Uterus (tissue), 2 donors: Measurements from ENCODE around the gene NINL.

Experiments used
- POLR2A ChIP-seq, 2 donors: fragments of 450-650 bp; IDR thresholded peaks; one replicate each; pipeline ENCODE4 v1.6.1; 2016; ENCODE audit warnings: antibody characterized with exemption in 2 of 2, mild to moderate bottlenecking in 1 of 2, moderate library complexity in 1 of 2
- TF ChIP-seq, protein P1 (sequence below), 4 experiments: fragments of 200-600 bp in 2 of 4; fragments of 450-650 bp in 2 of 4; sonication (generic) in 2 of 4; IDR thresholded peaks; one replicate each; pipeline ENCODE4 v1.5.1; 2016 to 2019; ENCODE audit warnings: antibody characterized with exemption in 4 of 4, mild to moderate bottlenecking in 2 of 4, moderate library complexity in 1 of 4

DNA sequence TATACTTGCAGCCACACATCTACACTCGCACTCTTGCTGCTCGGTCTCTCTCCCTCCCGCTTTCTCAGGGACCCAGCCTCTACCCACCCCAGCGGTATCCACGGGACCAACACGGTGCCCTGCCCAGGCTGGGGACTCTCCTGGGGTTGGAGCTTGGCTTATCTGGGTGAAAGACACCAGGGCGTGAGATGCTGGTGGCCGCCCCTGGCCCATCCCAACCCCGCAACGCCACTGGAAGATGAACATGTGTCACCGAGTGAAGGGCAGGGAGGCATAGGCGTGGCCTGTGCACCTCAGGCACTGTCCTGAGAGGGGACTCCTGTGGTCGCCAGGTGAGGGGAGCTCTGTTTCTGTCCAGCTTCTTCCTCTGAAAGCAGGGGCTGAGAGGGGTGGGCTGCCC, 47.4 kb downstream of the NINL start:
- TF ChIP-seq, protein P1, sequence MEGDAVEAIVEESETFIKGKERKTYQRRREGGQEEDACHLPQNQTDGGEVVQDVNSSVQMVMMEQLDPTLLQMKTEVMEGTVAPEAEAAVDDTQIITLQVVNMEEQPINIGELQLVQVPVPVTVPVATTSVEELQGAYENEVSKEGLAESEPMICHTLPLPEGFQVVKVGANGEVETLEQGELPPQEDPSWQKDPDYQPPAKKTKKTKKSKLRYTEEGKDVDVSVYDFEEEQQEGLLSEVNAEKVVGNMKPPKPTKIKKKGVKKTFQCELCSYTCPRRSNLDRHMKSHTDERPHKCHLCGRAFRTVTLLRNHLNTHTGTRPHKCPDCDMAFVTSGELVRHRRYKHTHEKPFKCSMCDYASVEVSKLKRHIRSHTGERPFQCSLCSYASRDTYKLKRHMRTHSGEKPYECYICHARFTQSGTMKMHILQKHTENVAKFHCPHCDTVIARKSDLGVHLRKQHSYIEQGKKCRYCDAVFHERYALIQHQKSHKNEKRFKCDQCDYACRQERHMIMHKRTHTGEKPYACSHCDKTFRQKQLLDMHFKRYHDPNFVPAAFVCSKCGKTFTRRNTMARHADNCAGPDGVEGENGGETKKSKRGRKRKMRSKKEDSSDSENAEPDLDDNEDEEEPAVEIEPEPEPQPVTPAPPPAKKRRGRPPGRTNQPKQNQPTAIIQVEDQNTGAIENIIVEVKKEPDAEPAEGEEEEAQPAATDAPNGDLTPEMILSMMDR (IDR thresholded peaks at IDR 0.05) = no peak
- no peak for TF ChIP-seq POLR2A (IDR thresholded peaks at IDR 0.05)
